Skin epidermis (tissue), 12 donors: ENCODE results near the gene ZNF256.

Experiments used
- H3K27ac ChIP-seq, 21 experiments: fragments of 200-600 bp; sonication (generic) in 11 of 21; one replicate each; pipeline ENCODE4 v1.5.0; 2020; ENCODE audit warnings: mild to moderate bottlenecking in 3 of 21, inconsistent platforms in 2 of 21, moderate library complexity in 2 of 21
- H3K4me3 ChIP-seq, 7 experiments: fragments of 200-600 bp; sonication (generic) in 2 of 7; one replicate each; pipeline ENCODE4 v1.5.0; 2020; ENCODE audit warnings: inconsistent platforms in 2 of 7, mild to moderate bottlenecking in 2 of 7, moderate library complexity in 1 of 7

The ZNF256 gene

GRCh38 chr19:57903618-57904184 lies 43.8 kb downstream of the ZNF256 start:
- H3K27ac ChIP-seq, result no peak overlapping the region

GRCh38 chr19:57900311-57900710 lies 47.2 kb downstream of the ZNF256 start:
- Histone ChIP-seq H3K4me3 (no peak overlapping the region), H3K27ac (no peak overlapping the region)

More at GRCh38 chr19:57903618-57904184, 43.8 kb downstream of the ZNF256 start:
- H3K4me3 ChIP-seq, result no peak overlapping the region
